ENCODE data around the gene ANKRD37.
"Not testable (repeated sequence)": the region's sequence is repeated elsewhere in the genome, so short reads cannot be mapped to it uniquely, and the experiment has no call there.

The ANKRD37 gene, protein sequence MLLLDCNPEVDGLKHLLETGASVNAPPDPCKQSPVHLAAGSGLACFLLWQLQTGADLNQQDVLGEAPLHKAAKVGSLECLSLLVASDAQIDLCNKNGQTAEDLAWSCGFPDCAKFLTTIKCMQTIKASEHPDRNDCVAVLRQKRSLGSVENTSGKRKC

DNA sequence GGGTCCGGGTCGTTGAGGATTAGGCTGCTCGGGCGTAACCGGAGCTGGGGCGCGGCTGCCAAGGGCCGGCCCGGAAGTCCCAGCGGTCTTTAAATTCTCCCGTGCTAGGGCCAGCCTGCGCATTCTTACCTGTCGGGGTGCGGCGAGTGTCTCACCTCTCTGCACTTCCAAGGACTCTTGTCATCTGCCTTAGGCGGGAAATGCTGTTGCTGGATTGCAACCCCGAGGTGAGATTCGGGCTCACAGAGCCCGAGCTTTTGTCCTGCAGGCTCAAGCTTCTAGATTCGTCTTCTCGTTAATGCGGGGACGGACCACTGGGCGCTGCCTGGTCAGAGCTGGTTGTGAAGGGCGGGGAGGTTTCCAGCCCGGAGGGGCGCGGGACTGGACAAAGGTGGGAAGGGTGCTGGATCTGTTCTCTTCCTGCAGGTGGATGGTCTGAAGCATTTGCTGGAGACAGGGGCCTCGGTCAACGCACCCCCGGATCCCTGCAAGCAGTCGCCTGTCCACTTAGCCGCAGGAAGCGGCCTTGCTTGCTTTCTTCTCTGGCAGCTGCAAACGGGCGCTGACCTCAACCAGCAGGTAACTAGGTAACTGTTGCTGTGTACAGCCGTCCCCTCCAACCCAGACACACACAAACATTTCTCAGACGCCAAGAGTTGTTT, at the start of gene ANKRD37:
Gene ANKRD37 (plus strand): TSS at position 118 of the 662 bp plus-strand sequence. CDS start 83 bp downstream, at position 201.
- peak; percentile 49 for DNase-seq (ENCODE audit: low spot score)

GRCh38 chr4:185346975-185347601, 49.6 kb upstream of the ANKRD37 start:
- no peak for DNase-seq (ENCODE audit: low spot score)

DNA sequence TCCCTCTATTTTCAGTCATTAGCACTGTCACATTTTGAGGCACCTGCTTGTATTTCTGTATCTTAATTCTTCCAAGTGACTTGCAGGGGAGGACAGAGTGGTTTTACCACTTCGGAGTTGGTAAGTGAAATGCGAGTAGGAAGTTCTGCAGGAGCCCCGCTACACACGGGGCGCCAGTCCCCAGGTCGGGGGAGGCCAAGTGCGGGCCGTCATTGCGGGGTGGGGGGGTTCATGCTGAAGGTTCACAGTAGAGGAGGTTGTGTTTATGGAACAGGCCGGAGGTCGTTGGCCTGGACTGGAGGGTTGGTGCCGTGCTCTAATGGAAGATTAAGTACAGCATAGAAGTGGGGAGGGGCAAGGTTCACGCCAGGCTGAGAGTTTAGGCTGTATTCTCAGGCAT, 45.0 kb upstream of the ANKRD37 start:
- no peak for DNase-seq (ENCODE audit: low spot score)

DNA sequence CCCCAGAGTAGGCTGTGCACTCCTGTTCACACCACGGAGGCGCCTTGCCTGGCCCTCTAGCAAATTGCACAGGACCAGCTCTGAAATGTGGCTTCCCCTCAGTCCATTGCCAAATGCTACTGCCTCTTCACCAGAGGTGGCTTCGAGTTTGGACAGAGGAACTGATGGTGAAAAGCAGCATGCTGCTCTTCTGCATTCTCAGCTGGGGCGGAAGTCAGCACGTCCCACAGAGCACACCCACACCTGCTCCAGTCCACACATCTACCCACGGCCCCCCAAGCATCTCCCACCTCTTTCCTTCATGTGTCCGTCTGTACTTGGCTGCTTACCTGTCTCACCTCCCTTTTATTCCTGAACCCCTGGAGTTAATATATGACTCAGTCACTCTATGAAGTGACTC, 44.4 kb upstream of the ANKRD37 start:
- DNase-seq (ENCODE audit: low spot score): no peak

GRCh38 chr4:185352741-185353140, 43.9 kb upstream of the ANKRD37 start:
- DNase-seq (ENCODE audit: low spot score): no peak

DNA sequence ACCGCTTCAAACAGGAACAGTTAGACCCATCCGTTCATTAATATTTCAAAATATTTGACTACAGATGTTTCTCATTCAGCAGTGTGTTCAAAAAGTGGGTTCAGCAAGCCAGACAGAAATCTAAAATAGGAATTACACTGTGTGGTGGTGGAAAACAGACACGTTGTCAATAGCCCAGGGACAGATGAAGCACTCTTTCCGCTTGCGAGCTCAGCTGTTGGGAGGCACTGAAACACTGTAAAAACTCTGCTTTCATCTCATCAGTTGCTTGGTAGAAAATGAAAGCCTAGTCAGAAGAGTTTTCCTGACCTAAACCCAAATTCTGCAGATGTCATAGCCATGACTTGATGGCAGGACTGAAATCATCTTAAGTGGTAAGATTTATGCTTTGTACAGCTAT, 39.4 kb upstream of the ANKRD37 start:
- peak; percentile 51 for DNase-seq (ENCODE audit: low spot score)

GRCh38 chr4:185357733-185358440, 38.8 kb upstream of the ANKRD37 start:
- DNase-seq (ENCODE audit: low spot score): no peak

GRCh38 chr4:185358514-185358913, 38.1 kb upstream of the ANKRD37 start:
- DNase-seq (ENCODE audit: low spot score): no peak

- DNase-seq (ENCODE audit: low spot score): no peak
Observed at GRCh38 chr4:185358959-185359358, 37.7 kb upstream of the ANKRD37 start.

DNA sequence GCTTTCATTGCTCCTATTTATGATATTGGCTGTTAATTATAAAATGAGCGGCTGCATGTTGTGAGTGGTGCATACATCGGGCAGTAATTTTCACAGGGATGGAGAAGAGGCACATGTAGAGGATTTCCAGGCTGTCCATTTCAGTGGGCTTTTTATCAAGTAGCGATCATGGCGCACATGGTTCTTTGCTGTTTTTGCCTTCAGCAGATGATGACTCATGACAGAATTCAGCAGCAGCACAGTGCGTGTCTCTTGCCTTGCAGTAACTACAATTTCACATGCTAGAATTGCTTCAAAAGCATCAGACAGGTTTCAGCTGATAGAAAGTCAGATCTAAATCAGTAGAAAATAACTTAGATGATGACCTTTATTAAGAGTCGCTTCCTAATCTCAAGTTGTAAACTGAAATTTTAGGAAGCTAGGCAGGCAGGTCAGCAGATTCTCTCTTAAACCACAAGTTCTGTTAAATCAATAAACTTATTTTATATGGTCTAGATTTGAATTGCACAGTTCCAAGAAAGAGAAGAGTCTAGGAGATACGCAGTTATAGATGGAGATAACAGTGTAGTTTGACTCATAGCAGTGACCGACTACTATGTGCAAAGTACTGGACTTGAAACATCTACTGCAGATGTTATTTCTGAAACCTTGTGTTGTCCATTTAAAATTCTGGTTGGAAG, 36.7 kb upstream of the ANKRD37 start:
- peak; percentile 51 for DNase-seq (ENCODE audit: low spot score)

DNA sequence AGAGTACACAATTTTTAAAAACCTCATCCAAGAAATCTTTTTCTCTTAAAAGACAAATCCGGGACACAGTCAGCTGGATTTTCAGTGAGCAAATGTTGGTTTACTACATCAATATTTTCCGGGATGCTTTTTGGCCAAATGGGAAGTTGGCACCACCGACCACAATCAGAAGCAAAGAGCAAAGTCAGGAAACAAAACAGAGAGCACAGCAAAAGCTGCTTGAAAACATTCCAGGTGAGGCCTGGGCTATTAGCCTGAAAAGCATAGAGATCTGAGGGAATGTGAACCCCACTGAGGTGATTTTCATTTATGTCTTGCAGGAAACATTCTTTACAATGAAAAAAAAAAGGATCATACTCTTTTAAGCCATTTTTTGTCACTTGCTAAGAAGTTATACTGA, 34.8 kb upstream of the ANKRD37 start:
- no peak for DNase-seq (ENCODE audit: low spot score)

DNA sequence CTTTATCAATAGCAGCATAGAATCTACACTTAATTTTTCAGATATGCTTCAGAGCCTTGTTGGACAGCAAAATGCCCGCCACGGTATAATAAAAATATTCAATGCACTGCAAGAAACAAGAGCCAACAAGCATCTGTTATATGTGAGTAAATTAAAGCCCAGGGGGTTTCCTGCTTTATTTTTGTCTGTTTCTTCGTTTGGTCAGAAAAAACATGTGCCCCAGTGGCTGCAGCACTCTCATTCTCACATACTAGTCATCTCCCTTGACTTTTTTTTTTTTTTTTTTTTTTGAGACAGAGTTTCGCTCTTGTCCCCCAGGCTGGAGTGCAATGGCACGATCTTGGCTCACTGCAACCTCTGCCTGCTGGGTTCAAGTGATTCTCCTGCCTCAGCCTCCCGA, 34.1 kb upstream of the ANKRD37 start:
- DNase-seq (ENCODE audit: low spot score): not testable (repeated sequence)

DNA sequence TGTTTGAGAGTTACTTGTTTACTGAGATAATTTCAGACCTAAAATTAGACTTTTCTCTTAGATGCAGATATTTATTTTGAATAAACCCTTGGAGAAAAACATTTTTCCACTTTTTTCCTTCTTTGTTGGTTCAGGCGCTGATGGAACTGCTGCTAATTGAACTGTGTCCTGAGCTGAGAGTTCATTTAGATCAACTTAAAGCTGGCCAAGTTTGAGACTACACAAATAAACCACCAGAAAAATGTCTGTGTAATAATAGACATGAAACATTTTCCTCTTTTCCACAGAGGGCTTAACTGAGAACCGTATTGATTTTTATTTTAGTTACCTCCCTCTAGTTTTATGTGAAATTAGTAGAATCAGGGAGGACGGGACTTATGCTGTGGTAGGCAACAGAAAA, 33.4 kb upstream of the ANKRD37 start:
- DNase-seq (ENCODE audit: low spot score): no peak

DNA sequence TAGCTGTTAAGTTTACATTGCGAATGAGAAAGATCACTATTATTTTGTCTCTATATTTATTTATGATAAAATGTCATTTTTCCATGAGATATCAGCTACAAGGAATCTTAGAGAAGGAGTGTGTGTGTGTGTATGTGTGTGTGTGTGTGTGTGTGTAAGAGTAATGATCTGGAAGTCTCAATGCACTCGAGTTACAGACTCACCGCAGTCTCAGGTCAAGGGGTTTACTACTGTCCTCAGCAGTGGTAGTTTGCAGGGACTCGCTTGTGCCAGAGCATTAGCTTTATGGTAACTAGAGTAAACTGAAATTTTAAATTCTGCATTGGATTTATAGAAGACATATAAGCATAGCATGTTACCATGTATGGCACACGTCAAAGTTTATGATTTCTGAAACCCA, 31.8 kb upstream of the ANKRD37 start:
- no peak for DNase-seq (ENCODE audit: low spot score)

DNA sequence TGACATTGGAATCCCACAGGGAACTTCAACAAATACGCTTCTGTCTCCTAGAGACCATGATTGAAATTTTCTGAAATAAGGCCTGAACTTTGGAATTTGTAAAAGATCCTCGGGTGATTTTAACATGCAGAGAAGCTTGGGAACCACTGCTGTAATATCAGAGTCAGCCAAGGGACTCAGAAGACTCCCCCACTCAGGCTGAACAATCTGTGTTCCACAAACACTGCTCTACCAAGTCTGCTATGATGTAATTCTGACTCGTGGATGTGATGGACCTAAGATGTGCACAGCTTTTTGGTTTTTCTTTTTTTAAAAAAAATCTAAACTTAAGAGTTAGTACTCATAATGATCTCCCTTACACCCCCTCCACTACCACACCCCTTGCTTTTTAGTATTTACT, 26.9 kb upstream of the ANKRD37 start:
- DNase-seq (ENCODE audit: low spot score): no peak

DNA sequence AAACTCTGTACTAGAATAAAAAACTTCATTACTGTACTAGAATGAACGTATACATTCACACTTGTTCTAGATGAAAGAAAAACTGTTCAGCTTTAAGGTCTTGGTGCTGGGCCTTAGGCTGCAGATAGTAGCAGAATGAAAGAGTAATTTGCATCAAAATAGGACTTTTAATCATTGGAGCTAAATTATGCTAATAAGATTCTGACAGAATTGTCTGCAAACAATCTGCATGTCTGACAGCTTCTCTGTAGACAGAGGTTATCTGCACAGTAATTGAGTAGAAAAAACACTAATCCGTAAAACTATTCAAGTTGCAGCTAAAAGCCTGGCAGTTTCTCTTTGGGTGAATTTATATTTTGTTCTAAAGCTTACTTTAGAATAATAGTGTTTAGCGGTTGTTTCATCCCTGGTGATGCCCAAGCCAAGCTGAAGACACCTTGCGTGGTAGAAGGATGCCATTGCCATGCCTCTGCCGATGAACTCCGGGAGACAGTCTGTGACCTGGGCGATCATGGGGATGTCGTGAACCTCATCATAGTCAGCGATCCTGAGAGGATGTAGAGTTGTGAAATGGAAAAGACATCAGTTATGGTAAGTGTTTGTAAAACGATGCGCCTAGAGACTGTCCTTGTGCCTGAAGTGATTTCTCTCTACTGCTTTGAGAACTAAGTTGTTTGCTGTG, 26.2 kb upstream of the ANKRD37 start:
- DNase-seq (ENCODE audit: low spot score): no peak

DNA sequence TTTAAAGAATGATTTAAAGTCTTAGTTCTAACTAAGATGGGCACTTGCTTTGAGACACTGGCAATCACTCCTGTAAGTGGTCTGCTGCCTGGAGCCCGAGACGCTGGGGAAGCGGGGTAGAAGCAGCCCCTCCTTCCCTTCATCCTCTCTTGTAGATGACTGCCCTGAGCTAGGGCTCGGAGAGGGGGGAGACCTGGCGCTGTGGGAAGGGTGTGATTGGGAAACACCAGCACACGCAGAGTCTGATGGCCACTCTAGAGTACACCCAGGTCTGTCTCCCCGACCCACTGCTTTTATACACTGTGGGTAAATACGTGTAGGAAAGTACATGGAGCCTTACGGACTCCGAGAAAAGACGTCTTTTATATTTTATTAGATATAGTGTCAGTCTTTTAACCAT, 24.9 kb upstream of the ANKRD37 start:
- DNase-seq (ENCODE audit: low spot score): no peak

DNA sequence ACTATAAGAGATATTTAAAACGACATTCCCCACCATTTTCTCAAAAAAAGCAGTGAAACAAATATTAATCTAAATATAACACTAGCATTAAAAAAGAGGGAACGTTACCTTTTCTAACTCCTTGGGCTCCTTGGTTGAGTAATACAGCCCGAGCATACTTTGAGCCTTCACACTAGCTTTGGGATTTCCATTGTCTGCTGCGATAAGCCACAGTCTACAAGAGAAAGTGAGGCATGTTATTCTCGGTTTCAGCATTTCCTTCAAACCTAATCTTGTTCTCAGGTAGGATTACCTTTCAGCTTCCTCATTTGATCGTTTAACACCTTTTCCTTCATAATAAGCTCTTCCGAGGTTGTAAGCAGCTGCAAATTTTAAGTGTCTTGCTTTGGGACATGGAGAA, 22.6 kb upstream of the ANKRD37 start:
- DNase-seq (ENCODE audit: low spot score): no peak

- DNase-seq (ENCODE audit: low spot score): no peak
Observed at GRCh38 chr4:185374573-185374972, 22.1 kb upstream of the ANKRD37 start.

DNA sequence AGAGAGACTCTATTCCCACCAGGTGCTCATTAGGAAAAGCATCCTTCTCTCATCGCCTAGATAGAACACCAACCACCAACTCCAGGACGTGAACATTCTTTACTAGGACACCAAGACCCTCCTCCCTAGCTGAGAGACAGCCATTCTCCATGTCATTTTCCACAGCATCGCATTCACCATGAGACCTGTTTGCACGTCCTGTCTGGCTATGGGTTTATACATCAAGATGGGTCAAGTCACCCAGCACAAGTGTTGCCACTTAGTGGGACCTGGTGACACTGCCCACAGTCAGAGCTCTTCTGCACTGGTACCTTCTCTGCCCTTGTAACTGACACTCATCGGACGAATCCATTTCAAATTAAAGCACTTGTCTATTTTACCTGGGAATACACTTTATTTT, 18.4 kb upstream of the ANKRD37 start:
- DNase-seq (ENCODE audit: low spot score): no peak

GRCh38 chr4:185379326-185380295, 17.0 kb upstream of the ANKRD37 start:
- DNase-seq (ENCODE audit: low spot score): no peak
